Measurements from ENCODE around the gene ALDH1B1. TPM values are rescaled to one million over a fixed set of nuclear protein-coding genes. Genes with fewer than 3 reads are reported as not detected.

Gene ALDH1B1
- polyA plus RNA-seq, 1 experiment: 38.4 TPM

GRCh38 chr9:38352530-38353328 lies 39.8 kb upstream of the ALDH1B1 start:
- ChIA-PET CTCF (interaction anchor here (0.6 to 1.2 kb wide), 4 partner anchors 11 to 59 kb away, joined by 3 read pairs; no protein-coding TSS in a partner anchor), POLR2A (no interaction called here)
- Histone ChIP-seq H3K36me3 (ENCODE audit: control insufficient read depth, insufficient read depth, low read length) (no peaks in the 10 kb centered on the region), H3K4me3 (ENCODE audit: low read depth, low read length) (no peak overlapping the region), H3K27me3 (ENCODE audit: control insufficient read depth, insufficient read depth, low read length) (peaks cover 12% of the 10 kb centered on the region)
- DNase-seq (ENCODE audit: low read depth): no peak
- TF ChIP-seq CTCF (IDR thresholded peaks at IDR 0.05; ENCODE audit: insufficient read depth, low read depth, low read length): no peak

GRCh38 chr9:38355115-38355514 lies 37.4 kb upstream of the ALDH1B1 start:
- Histone ChIP-seq H3K27me3 (ENCODE audit: control insufficient read depth, insufficient read depth, low read length) (peaks cover 12% of the 10 kb centered on the region), H3K4me3 (ENCODE audit: low read depth, low read length) (no peak overlapping the region), H3K36me3 (ENCODE audit: control insufficient read depth, insufficient read depth, low read length) (no peaks in the 10 kb centered on the region)
- TF ChIP-seq CTCF (IDR thresholded peaks at IDR 0.05; ENCODE audit: insufficient read depth, low read depth, low read length): no peak
- DNase-seq (ENCODE audit: low read depth): no peak
- CTCF ChIA-PET: no interaction called here
- POLR2A ChIA-PET: no interaction called here

GRCh38 chr9:38355517-38356120 lies 36.9 kb upstream of the ALDH1B1 start:
- ChIA-PET POLR2A (no interaction called here), CTCF (no interaction called here)
- no peaks in the 10 kb centered on the region for H3K36me3 ChIP-seq (ENCODE audit: control insufficient read depth, insufficient read depth, low read length)
- H3K27me3 ChIP-seq (ENCODE audit: control insufficient read depth, insufficient read depth, low read length): peaks cover 11% of the 10 kb centered on the region
- no peak for TF ChIP-seq CTCF (IDR thresholded peaks at IDR 0.05; ENCODE audit: insufficient read depth, low read depth, low read length)
- DNase-seq (ENCODE audit: low read depth): no peak
- H3K4me3 ChIP-seq (ENCODE audit: low read depth, low read length): no peak overlapping the region

GRCh38 chr9:38356851-38357250 lies 35.7 kb upstream of the ALDH1B1 start:
- H3K27me3 ChIP-seq (ENCODE audit: control insufficient read depth, insufficient read depth, low read length): peaks cover 9% of the 10 kb centered on the region
- TF ChIP-seq CTCF (IDR thresholded peaks at IDR 0.05; ENCODE audit: insufficient read depth, low read depth, low read length): no peak
- no peak for DNase-seq (ENCODE audit: low read depth)
- ChIA-PET CTCF (interaction anchor here (1.3 kb wide), 1 partner anchor 13 kb away, joined by 3 read pairs; no protein-coding TSS in a partner anchor), POLR2A (no interaction called here)
- no peaks in the 10 kb centered on the region for H3K36me3 ChIP-seq (ENCODE audit: control insufficient read depth, insufficient read depth, low read length)
- no peak overlapping the region for H3K4me3 ChIP-seq (ENCODE audit: low read depth, low read length)

GRCh38 chr9:38357350-38358114 lies 35.0 kb upstream of the ALDH1B1 start:
- H3K4me3 ChIP-seq (ENCODE audit: low read depth, low read length): no peak overlapping the region
- DNase-seq (ENCODE audit: low read depth): no peak
- POLR2A ChIA-PET: no interaction called here
- no peaks in the 10 kb centered on the region for H3K36me3 ChIP-seq (ENCODE audit: control insufficient read depth, insufficient read depth, low read length)
- peaks cover 7% of the 10 kb centered on the region for H3K27me3 ChIP-seq (ENCODE audit: control insufficient read depth, insufficient read depth, low read length)
- no peak for TF ChIP-seq CTCF (IDR thresholded peaks at IDR 0.05; ENCODE audit: insufficient read depth, low read depth, low read length)
- CTCF ChIA-PET: interaction anchor here (0.6 to 1.5 kb wide), 5 partner anchors 12 to 540 kb away, joined by 3 to 5 read pairs (median 4); no protein-coding TSS in a partner anchor

All from BJ (cell line).